GM12878 (cell line): ENCODE measurements around the gene SRSF1. TPM values are rescaled to one million over a fixed set of nuclear protein-coding genes. Genes with fewer than 3 reads are reported as not detected.

ENCODE experiments used
- polyA plus RNA-seq, 11 experiments: library from polyadenylated mRNA; depleted of rRNA in 4 of 11; unstranded in 6 of 11; stranded (reverse) in 5 of 11; fragments of >200 nt; fragmentation: Nextera tagmentation in 4 of 11; fragmentation: Illumina TruSeq in 1 of 11; extraction: Ambion mirVana in 4 of 11; extraction: Trizol in 1 of 11; gene quantifications; 1 replicate in 1 of 11; 2 replicates in 10 of 11; pipeline versions ENCODE4 v1.2.1 to v1.2.3, GENCODE V29; 2011 to 2016; ENCODE audit warnings: inconsistent platforms in 2 of 11, missing spikeins in 2 of 11, low read depth in 1 of 11
- small RNA-seq: library from RNA; depleted of rRNA; stranded (forward); fragments of <200 nt; gene quantifications from one replicate; pipeline ENCODE3, GENCODE V24; 2014
- total RNA-seq, 4 experiments: library from RNA; depleted of rRNA in 3 of 4; stranded (reverse); fragments of >200 nt in 3 of 4; fragmentation: Illumina TruSeq in 1 of 4; extraction: Trizol in 1 of 4; gene quantifications; 2 replicates each; pipeline versions ENCODE4 v1.2.1 to v1.2.3, GENCODE V29; 2013 to 2021

Gene SRSF1
- total and polyA plus RNA-seq, 10 of the 15 experiments (the other 5 are each of a cell fraction or from before 2014, with no cell fraction given), result 101 to 474 (median 404) TPM

Small RNAs within 50 kb of the gene (small RNA-seq; reads per million reads assigned to genes)
- gene AC015813.4, result not detected

Other genes starting within 250 kb of the SRSF1 start
Only the 7 nearest of the 9 such genes appear.
- gene MRPS23, start 157.2 kb downstream of the SRSF1 start, total RNA-seq (2014; rRNA removed), result 52.0 and 65.3 TPM in 2 replicates
- gene MRPS23, start 157.2 kb downstream of the SRSF1 start, total RNA-seq (2014; rRNA removed; fragmentation: Illumina TruSeq; extraction: Trizol), result 74.9 and 87.0 TPM in 2 replicates
- 69.0 and 76.8 TPM in 2 replicates for gene MRPS23, start 157.2 kb downstream of the SRSF1 start, total RNA-seq (2021)
- 76.8 and 84.7 TPM in 2 replicates for gene MRPS23, start 157.2 kb downstream of the SRSF1 start, polyA plus RNA-seq (2011; rRNA removed)
- gene MRPS23, start 157.2 kb downstream of the SRSF1 start, polyA plus RNA-seq (2014; fragmentation: Illumina TruSeq; extraction: Trizol), result 51.8 and 75.0 TPM in 2 replicates
- gene MRPS23, start 157.2 kb downstream of the SRSF1 start, polyA plus RNA-seq (2014; fragmentation: Nextera tagmentation; extraction: Ambion mirVana), result 100 to 1,000 TPM; 186 to 237 TPM
- gene MRPS23, start 157.2 kb downstream of the SRSF1 start, polyA plus RNA-seq (2014; rRNA removed), result 88.9 and 95.3 TPM in 2 replicates
- 100 to 1,000 TPM; 116 to 120 TPM for gene MRPS23, start 157.2 kb downstream of the SRSF1 start, polyA plus RNA-seq (2016; fragmentation: Nextera tagmentation; extraction: Ambion mirVana)
- gene CUEDC1, start 51.8 kb downstream of the SRSF1 start, total RNA-seq (2014; rRNA removed), result 2.7 and 2.9 TPM in 2 replicates
- gene CUEDC1, start 51.8 kb downstream of the SRSF1 start, total RNA-seq (2014; rRNA removed; fragmentation: Illumina TruSeq; extraction: Trizol), result 4.1 and 6.3 TPM in 2 replicates
- 6.6 and 7.4 TPM in 2 replicates for gene CUEDC1, start 51.8 kb downstream of the SRSF1 start, total RNA-seq (2021)
- gene CUEDC1, start 51.8 kb downstream of the SRSF1 start, polyA plus RNA-seq (2011; rRNA removed), result 0.49 and 0.50 TPM in 2 replicates
- 2.4 and 5.6 TPM in 2 replicates for gene CUEDC1, start 51.8 kb downstream of the SRSF1 start, polyA plus RNA-seq (2014; fragmentation: Illumina TruSeq; extraction: Trizol)
- gene CUEDC1, start 51.8 kb downstream of the SRSF1 start, polyA plus RNA-seq (2014; fragmentation: Nextera tagmentation; extraction: Ambion mirVana), result under 1 TPM; 0.24 to 0.80 TPM
- gene CUEDC1, start 51.8 kb downstream of the SRSF1 start, polyA plus RNA-seq (2014; rRNA removed), result 5.7 and 7.0 TPM in 2 replicates
- under 1 TPM; 0.55 to 0.71 TPM for gene CUEDC1, start 51.8 kb downstream of the SRSF1 start, polyA plus RNA-seq (2016; fragmentation: Nextera tagmentation; extraction: Ambion mirVana)
- gene VEZF1, start 19.0 kb downstream of the SRSF1 start, total RNA-seq (2014; rRNA removed), result 22.4 and 25.0 TPM in 2 replicates
- gene VEZF1, start 19.0 kb downstream of the SRSF1 start, total RNA-seq (2014; rRNA removed; fragmentation: Illumina TruSeq; extraction: Trizol), result 23.4 and 23.7 TPM in 2 replicates
- 22.9 and 25.7 TPM in 2 replicates for gene VEZF1, start 19.0 kb downstream of the SRSF1 start, total RNA-seq (2021)
- gene VEZF1, start 19.0 kb downstream of the SRSF1 start, polyA plus RNA-seq (2011; rRNA removed), result 26.2 and 27.1 TPM in 2 replicates
- gene VEZF1, start 19.0 kb downstream of the SRSF1 start, polyA plus RNA-seq (2014; fragmentation: Illumina TruSeq; extraction: Trizol), result 28.2 and 32.4 TPM in 2 replicates
- gene VEZF1, start 19.0 kb downstream of the SRSF1 start, polyA plus RNA-seq (2014; fragmentation: Nextera tagmentation; extraction: Ambion mirVana), result 10 to 100 TPM in 1 of 2 experiments, 1 to 10 TPM in 1; 9.5 to 11.7 TPM
- gene VEZF1, start 19.0 kb downstream of the SRSF1 start, polyA plus RNA-seq (2014; rRNA removed), result 13.7 and 15.1 TPM in 2 replicates
- 10 to 100 TPM; 14.8 to 18.2 TPM for gene VEZF1, start 19.0 kb downstream of the SRSF1 start, polyA plus RNA-seq (2016; fragmentation: Nextera tagmentation; extraction: Ambion mirVana)
- 10.4 and 12.1 TPM in 2 replicates for gene DYNLL2, start 76.2 kb upstream of the SRSF1 start, total RNA-seq (2014; rRNA removed)
- gene DYNLL2, start 76.2 kb upstream of the SRSF1 start, total RNA-seq (2014; rRNA removed; fragmentation: Illumina TruSeq; extraction: Trizol), result 7.5 and 7.7 TPM in 2 replicates
- 18.9 TPM in 2 replicates for gene DYNLL2, start 76.2 kb upstream of the SRSF1 start, total RNA-seq (2021)
- 11.3 and 11.6 TPM in 2 replicates for gene DYNLL2, start 76.2 kb upstream of the SRSF1 start, polyA plus RNA-seq (2011; rRNA removed)
- gene DYNLL2, start 76.2 kb upstream of the SRSF1 start, polyA plus RNA-seq (2014; fragmentation: Illumina TruSeq; extraction: Trizol), result 19.2 TPM in 2 replicates
- 1 to 10 TPM; 1.9 to 2.8 TPM for gene DYNLL2, start 76.2 kb upstream of the SRSF1 start, polyA plus RNA-seq (2014; fragmentation: Nextera tagmentation; extraction: Ambion mirVana)
- 16.1 and 18.2 TPM in 2 replicates for gene DYNLL2, start 76.2 kb upstream of the SRSF1 start, polyA plus RNA-seq (2014; rRNA removed)
- gene DYNLL2, start 76.2 kb upstream of the SRSF1 start, polyA plus RNA-seq (2016; fragmentation: Nextera tagmentation; extraction: Ambion mirVana), result under 1 TPM; 0.62 to 0.74 TPM
- gene OR4D1, start 141.1 kb upstream of the SRSF1 start, total RNA-seq (2014; rRNA removed), result not detected in 2 replicates
- not detected in 2 replicates for gene OR4D1, start 141.1 kb upstream of the SRSF1 start, total RNA-seq (2014; rRNA removed; fragmentation: Illumina TruSeq; extraction: Trizol)
- not detected in 2 replicates for gene OR4D1, start 141.1 kb upstream of the SRSF1 start, total RNA-seq (2021)
- not detected in 2 replicates for gene OR4D1, start 141.1 kb upstream of the SRSF1 start, polyA plus RNA-seq (2011; rRNA removed)
- not detected in 2 replicates for gene OR4D1, start 141.1 kb upstream of the SRSF1 start, polyA plus RNA-seq (2014; fragmentation: Illumina TruSeq; extraction: Trizol)
- not detected for gene OR4D1, start 141.1 kb upstream of the SRSF1 start, polyA plus RNA-seq (2014; fragmentation: Nextera tagmentation; extraction: Ambion mirVana)
- not detected in 2 replicates for gene OR4D1, start 141.1 kb upstream of the SRSF1 start, polyA plus RNA-seq (2014; rRNA removed)
- not detected for gene OR4D1, start 141.1 kb upstream of the SRSF1 start, polyA plus RNA-seq (2016; fragmentation: Nextera tagmentation; extraction: Ambion mirVana)
- not detected in 2 replicates for gene OR4D2, start 159.7 kb upstream of the SRSF1 start, total RNA-seq (2014; rRNA removed)
- gene OR4D2, start 159.7 kb upstream of the SRSF1 start, total RNA-seq (2014; rRNA removed; fragmentation: Illumina TruSeq; extraction: Trizol), result not detected in 2 replicates
- not detected in 2 replicates for gene OR4D2, start 159.7 kb upstream of the SRSF1 start, total RNA-seq (2021)
- not detected in 2 replicates for gene OR4D2, start 159.7 kb upstream of the SRSF1 start, polyA plus RNA-seq (2011; rRNA removed)
- gene OR4D2, start 159.7 kb upstream of the SRSF1 start, polyA plus RNA-seq (2014; fragmentation: Illumina TruSeq; extraction: Trizol), result not detected in 2 replicates
- under 1 TPM in 1 of 2 experiments, not detected in 1; 0.04 TPM for gene OR4D2, start 159.7 kb upstream of the SRSF1 start, polyA plus RNA-seq (2014; fragmentation: Nextera tagmentation; extraction: Ambion mirVana)
- gene OR4D2, start 159.7 kb upstream of the SRSF1 start, polyA plus RNA-seq (2014; rRNA removed), result not detected in 2 replicates
- not detected for gene OR4D2, start 159.7 kb upstream of the SRSF1 start, polyA plus RNA-seq (2016; fragmentation: Nextera tagmentation; extraction: Ambion mirVana)
- not detected in 2 replicates for gene EPX, start 185.5 kb upstream of the SRSF1 start, total RNA-seq (2014; rRNA removed)
- not detected in 2 replicates for gene EPX, start 185.5 kb upstream of the SRSF1 start, total RNA-seq (2014; rRNA removed; fragmentation: Illumina TruSeq; extraction: Trizol)
- not detected in 2 replicates for gene EPX, start 185.5 kb upstream of the SRSF1 start, total RNA-seq (2021)
- 0.03 TPM in 1 of 2 replicates, not detected in the other for gene EPX, start 185.5 kb upstream of the SRSF1 start, polyA plus RNA-seq (2011; rRNA removed)
- gene EPX, start 185.5 kb upstream of the SRSF1 start, polyA plus RNA-seq (2014; fragmentation: Illumina TruSeq; extraction: Trizol), result not detected in 2 replicates
- not detected for gene EPX, start 185.5 kb upstream of the SRSF1 start, polyA plus RNA-seq (2014; fragmentation: Nextera tagmentation; extraction: Ambion mirVana)
- not detected in 2 replicates for gene EPX, start 185.5 kb upstream of the SRSF1 start, polyA plus RNA-seq (2014; rRNA removed)
- gene EPX, start 185.5 kb upstream of the SRSF1 start, polyA plus RNA-seq (2016; fragmentation: Nextera tagmentation; extraction: Ambion mirVana), result not detected